WTC11 (cell line): Measurements from ENCODE around the gene MOB3B.

Experiments used
- ZNF121 ChIP-seq: sonication (generic); formaldehyde crosslinking; IDR thresholded peaks from 2 replicates; pipeline ENCODE4 v1.8.0; 2023; ENCODE audit warnings: missing genetic modification reagents
- TF ChIP-seq, protein P1 (sequence below): sonication (generic); formaldehyde crosslinking; IDR thresholded peaks from 2 replicates; pipeline ENCODE4 v1.8.1; 2023; ENCODE audit warnings: mild to moderate bottlenecking, moderate library complexity, missing genetic modification reagents

DNA sequence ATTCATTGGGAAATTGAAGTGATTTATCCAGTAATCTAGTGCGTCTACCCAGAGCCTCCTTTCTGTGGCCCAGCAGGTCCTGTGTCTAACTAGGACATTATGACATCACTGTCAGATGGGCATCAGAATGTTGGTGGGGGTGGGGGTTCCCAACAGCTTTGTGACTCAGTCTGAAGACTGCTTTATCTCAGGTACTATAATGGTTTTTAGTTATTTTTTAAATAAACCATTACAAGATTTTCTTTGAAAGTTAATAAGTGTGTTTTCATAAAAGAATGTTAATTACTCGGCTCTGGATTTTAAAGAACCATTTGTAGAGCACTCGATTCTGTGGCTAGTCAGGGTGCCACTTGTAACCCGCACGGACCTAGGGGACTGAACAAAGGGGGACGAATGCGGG, 232.6 kb downstream of the MOB3B start, which contains the start of gene EQTN:
- TF ChIP-seq, protein P1, sequence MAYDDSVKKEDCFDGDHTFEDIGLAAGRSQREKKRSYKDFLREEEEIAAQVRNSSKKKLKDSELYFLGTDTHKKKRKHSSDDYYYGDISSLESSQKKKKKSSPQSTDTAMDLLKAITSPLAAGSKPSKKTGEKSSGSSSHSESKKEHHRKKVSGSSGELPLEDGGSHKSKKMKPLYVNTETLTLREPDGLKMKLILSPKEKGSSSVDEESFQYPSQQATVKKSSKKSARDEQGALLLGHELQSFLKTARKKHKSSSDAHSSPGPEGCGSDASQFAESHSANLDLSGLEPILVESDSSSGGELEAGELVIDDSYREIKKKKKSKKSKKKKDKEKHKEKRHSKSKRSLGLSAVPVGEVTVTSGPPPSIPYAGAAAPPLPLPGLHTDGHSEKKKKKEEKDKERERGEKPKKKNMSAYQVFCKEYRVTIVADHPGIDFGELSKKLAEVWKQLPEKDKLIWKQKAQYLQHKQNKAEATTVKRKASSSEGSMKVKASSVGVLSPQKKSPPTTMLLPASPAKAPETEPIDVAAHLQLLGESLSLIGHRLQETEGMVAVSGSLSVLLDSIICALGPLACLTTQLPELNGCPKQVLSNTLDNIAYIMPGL (CRISPR knock-in tag): no peak
- no peak for TF ChIP-seq ZNF121 (CRISPR knock-in tag)
